ENCODE measurements around the gene KDM3B.
A peak's percentile ranks its signal among the peaks of the same experiment; 100 is the strongest.

The KDM3B gene

DNA sequence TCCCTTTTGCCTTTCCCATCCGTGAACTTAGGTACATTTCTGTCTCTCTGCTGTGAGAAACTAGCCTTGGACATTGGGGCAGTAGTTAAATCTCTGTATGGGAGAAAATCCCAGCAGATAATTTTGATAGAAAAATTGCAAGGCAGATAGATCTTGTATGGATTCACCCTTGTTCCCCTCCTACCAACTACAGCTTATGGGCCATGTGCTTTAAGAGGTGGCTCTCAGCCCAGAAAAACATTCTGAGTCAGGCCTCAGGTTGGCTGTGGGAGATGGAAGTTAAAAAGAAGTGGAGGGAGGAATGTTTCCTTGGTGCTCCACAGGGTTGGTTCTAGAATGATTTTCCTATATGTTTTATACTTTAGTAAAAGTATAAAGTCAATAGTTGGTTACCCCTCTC lies 1.4 kb upstream of the KDM3B start:
- Histone ChIP-seq H3K4me3 (ENCODE audit: low read depth in 1 of 2, low read length in 2 of 2) (no peak overlapping the region), H3K36me3 (ENCODE audit: control insufficient read depth in 1 of 2, insufficient read depth in 2 of 2, low read length in 2 of 2) (peaks cover 22 to 43% of the 10 kb centered on the region in 2 donors), H3K4me1 (ENCODE audit: control insufficient read depth in 1 of 2, insufficient read depth in 2 of 2, low read length in 2 of 2) (peaks cover 14 to 22% of the 10 kb centered on the region in 2 donors), H3K27me3 (ENCODE audit: low read depth, low read length) (no peaks in the 10 kb centered on the region), H3K27ac (ENCODE audit: low read length) (no peak overlapping the region), H3K9me3 (ENCODE audit: control insufficient read depth in 1 of 2, low read length in 2 of 2) (no peaks in the 10 kb centered on the region)

DNA sequence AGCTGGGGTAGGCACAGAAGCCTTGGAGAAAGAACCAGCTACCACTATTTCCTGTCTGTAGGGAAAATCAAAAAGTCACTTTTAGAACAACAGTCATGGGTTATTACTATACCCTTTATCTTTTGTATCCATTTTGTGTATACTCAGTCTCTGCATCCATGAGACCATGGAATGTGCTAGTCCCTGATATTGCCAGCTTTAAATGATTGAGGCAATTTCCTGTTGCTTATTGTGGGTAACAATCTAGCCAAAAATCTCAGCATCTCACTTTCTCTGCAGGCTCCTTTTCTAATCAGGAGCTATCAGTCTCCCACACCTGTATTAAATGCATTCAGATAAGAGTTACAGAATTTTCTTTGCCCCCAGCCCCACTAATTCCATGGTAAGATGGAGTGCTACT lies 968 bp upstream of the KDM3B start:
- Histone ChIP-seq H3K4me1 (ENCODE audit: control insufficient read depth in 1 of 2, insufficient read depth in 2 of 2, low read length in 2 of 2) (peaks cover 14 to 23% of the 10 kb centered on the region in 2 donors), H3K27ac (ENCODE audit: low read length) (no peak overlapping the region), H3K9me3 (ENCODE audit: control insufficient read depth in 1 of 2, low read length in 2 of 2) (no peaks in the 10 kb centered on the region), H3K4me3 (ENCODE audit: low read depth in 1 of 2, low read length in 2 of 2) (no peak overlapping the region), H3K27me3 (ENCODE audit: low read depth, low read length) (no peaks in the 10 kb centered on the region), H3K36me3 (ENCODE audit: control insufficient read depth in 1 of 2, insufficient read depth in 2 of 2, low read length in 2 of 2) (peaks cover 22 to 38% of the 10 kb centered on the region in 2 donors)

DNA sequence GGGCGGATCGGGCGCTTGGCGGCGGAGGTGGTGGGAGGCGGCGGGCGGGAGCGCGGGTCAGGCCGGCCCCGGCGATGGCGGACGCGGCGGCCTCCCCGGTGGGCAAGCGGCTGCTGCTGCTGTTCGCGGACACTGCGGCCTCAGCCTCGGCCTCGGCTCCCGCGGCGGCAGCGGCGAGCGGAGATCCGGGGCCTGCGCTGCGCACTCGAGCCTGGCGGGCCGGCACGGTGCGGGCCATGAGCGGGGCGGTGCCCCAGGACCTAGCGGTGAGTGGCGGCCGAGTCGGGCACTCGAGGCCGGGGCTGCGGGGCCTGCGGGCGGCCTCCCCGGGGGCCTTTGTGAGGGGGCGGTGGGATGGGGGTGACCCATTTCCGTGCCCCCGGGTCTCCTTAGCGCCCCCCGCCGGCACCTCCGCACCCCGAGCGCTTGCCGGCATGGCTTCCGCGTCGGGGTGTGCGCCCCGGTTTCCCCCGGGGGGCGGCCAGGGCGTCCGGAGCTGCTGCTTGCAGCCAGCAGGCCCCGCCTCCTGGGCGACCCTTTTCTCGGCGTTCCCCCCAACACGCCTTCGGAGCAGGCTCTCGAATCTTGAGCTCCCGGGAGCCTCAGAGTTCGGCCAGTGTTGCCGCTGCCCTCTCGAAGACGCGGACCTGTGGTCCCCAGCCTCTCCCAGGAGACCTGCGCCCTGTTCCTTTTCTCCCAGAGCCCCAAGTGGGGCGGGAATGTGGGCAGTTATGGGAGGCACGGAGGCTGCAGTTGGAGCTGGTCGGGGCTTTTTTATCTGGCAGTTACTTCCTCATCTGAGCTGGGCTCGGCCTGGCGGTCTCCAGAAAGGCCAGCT lies 456 bp downstream of the KDM3B start:
- peaks cover 14 to 23% of the 10 kb centered on the region in 2 donors for H3K4me1 ChIP-seq (ENCODE audit: control insufficient read depth in 1 of 2, insufficient read depth in 2 of 2, low read length in 2 of 2)
- no peaks in the 10 kb centered on the region for H3K27me3 ChIP-seq (ENCODE audit: low read depth, low read length)
- peaks cover 10 to 24% of the 10 kb centered on the region in 2 donors for H3K36me3 ChIP-seq (ENCODE audit: control insufficient read depth in 1 of 2, insufficient read depth in 2 of 2, low read length in 2 of 2)
- peak overlapping the region; percentile 92 for H3K27ac ChIP-seq (ENCODE audit: low read length)
- H3K9me3 ChIP-seq (ENCODE audit: control insufficient read depth in 1 of 2, low read length in 2 of 2): no peaks in the 10 kb centered on the region
- peak overlapping the region; percentile 76 to 95 for H3K4me3 ChIP-seq (ENCODE audit: low read depth in 1 of 2, low read length in 2 of 2)

DNA sequence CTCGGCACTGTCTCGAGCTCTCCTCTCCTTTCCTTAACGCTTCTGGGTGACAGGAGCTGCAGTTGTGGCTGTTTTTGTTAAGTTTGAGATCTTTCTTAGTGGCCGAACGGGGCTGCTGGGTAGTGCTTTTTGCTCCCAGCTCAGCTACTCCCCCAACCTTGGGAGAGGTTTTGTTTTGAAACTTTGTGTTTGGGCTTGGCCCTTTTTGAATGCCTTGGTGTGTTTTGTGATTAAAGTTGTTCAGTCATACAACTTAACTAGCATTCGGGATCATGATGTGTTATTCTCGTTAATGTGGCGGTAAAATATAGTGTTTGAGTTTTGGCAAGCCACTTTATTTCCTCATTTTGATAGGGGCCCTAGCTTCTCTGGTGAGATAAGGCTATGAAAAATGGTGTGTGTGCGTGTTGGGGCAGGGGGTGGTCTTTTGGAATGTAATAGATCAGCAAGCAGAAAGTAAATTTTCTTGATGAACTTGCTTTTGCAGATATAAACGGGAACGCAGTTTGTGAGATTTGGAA lies 1.1 kb downstream of the KDM3B start:
- H3K4me1 ChIP-seq (ENCODE audit: control insufficient read depth in 1 of 2, insufficient read depth in 2 of 2, low read length in 2 of 2): peaks cover 14 to 23% of the 10 kb centered on the region in 2 donors
- peak overlapping the region; percentile 92 for H3K27ac ChIP-seq (ENCODE audit: low read length)
- peaks cover 3 to 17% of the 10 kb centered on the region in 2 donors for H3K36me3 ChIP-seq (ENCODE audit: control insufficient read depth in 1 of 2, insufficient read depth in 2 of 2, low read length in 2 of 2)
- peak overlapping the region; percentile 76 to 95 for H3K4me3 ChIP-seq (ENCODE audit: low read depth in 1 of 2, low read length in 2 of 2)
- H3K9me3 ChIP-seq (ENCODE audit: control insufficient read depth in 1 of 2, low read length in 2 of 2): no peaks in the 10 kb centered on the region
- H3K27me3 ChIP-seq (ENCODE audit: low read depth, low read length): no peaks in the 10 kb centered on the region

DNA sequence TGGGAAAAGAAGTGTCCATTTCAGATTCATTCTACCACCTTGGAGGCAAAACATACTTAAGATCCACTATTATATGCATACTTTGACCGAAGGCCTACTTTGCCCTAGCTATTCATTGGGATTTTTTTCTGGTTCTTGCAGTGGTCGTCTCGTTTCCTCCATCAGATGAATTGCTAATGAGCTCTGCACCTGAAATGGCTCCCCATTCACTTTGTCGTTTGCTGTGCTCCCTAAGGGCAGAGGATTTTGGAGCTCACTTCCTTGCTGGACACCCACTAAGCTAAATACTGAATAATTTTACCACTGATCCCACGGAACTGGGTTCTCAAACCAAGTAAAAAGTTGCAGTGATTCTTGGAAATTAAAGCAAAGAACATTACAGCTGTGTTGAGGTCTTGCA lies 1.9 kb downstream of the KDM3B start:
- Histone ChIP-seq H3K27ac (ENCODE audit: low read length) (peak overlapping the region; percentile 92), H3K4me1 (ENCODE audit: control insufficient read depth in 1 of 2, insufficient read depth in 2 of 2, low read length in 2 of 2) (peaks cover 14 to 23% of the 10 kb centered on the region in 2 donors), H3K27me3 (ENCODE audit: low read depth, low read length) (no peaks in the 10 kb centered on the region), H3K36me3 (ENCODE audit: control insufficient read depth in 1 of 2, insufficient read depth in 2 of 2, low read length in 2 of 2) (peaks cover 0 to 9% of the 10 kb centered on the region in 2 donors), H3K9me3 (ENCODE audit: control insufficient read depth in 1 of 2, low read length in 2 of 2) (no peaks in the 10 kb centered on the region), H3K4me3 (ENCODE audit: low read depth in 1 of 2, low read length in 2 of 2) (peak overlapping the region; percentile 76 to 95)

DNA sequence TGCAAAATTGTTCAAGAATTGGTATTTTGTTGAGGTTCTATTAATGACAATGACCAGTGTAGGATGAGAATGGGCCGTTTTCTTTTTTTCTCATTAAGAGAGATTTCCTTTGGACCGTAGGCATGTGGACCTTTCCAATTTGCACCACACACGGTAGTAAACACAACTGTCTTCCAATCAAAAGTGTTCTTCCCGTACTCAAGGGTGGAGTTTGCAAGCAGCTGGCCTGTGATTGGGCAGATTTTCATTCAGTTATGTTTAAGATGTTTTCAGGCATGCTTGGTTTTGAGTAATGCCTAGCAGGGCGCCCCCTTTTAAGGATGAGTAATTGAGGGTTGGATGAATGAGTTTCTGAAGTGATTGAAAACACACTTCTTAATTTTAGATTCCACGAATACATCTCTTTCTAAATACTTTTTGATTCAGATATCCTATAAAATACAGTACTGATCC lies 2.5 kb downstream of the KDM3B start:
- no peaks in the 10 kb centered on the region for H3K9me3 ChIP-seq (ENCODE audit: control insufficient read depth in 1 of 2, low read length in 2 of 2)
- peaks cover 14 to 23% of the 10 kb centered on the region in 2 donors for H3K4me1 ChIP-seq (ENCODE audit: control insufficient read depth in 1 of 2, insufficient read depth in 2 of 2, low read length in 2 of 2)
- no peak overlapping the region for H3K27ac ChIP-seq (ENCODE audit: low read length)
- H3K4me3 ChIP-seq (ENCODE audit: low read depth in 1 of 2, low read length in 2 of 2): peak overlapping the region; percentile 76 to 95
- H3K27me3 ChIP-seq (ENCODE audit: low read depth, low read length): no peaks in the 10 kb centered on the region
- H3K36me3 ChIP-seq (ENCODE audit: control insufficient read depth in 1 of 2, insufficient read depth in 2 of 2, low read length in 2 of 2): peaks cover 0 to 5% of the 10 kb centered on the region in 2 donors

DNA sequence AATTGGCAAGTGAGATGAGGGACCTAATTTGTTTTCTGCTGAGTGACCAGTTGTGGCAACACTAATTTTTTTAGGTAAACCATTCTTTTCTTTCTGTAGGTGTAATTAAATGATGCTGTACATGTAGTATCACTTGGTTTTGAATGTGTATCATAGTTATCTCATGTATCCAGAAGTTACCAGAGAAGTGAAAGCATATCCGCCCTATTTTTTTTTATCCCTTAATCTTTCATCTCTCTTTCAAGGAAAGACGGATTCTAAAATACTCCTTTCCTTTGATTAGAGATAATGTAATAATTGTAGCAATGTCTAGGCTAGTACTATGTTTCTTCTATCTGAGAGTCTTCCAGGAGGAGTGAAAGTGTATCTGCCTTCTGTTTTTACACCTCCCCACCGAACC lies 7.1 kb downstream of the KDM3B start:
- H3K27ac ChIP-seq (ENCODE audit: low read length): no peak overlapping the region
- no peaks in the 10 kb centered on the region for H3K9me3 ChIP-seq (ENCODE audit: control insufficient read depth in 1 of 2, low read length in 2 of 2)
- H3K27me3 ChIP-seq (ENCODE audit: low read depth, low read length): no peaks in the 10 kb centered on the region
- no peak overlapping the region for H3K4me3 ChIP-seq (ENCODE audit: low read depth in 1 of 2, low read length in 2 of 2)
- no peaks in the 10 kb centered on the region for H3K36me3 ChIP-seq (ENCODE audit: control insufficient read depth in 1 of 2, insufficient read depth in 2 of 2, low read length in 2 of 2)
- peaks cover 8 to 14% of the 10 kb centered on the region in 2 donors for H3K4me1 ChIP-seq (ENCODE audit: control insufficient read depth in 1 of 2, insufficient read depth in 2 of 2, low read length in 2 of 2)

DNA sequence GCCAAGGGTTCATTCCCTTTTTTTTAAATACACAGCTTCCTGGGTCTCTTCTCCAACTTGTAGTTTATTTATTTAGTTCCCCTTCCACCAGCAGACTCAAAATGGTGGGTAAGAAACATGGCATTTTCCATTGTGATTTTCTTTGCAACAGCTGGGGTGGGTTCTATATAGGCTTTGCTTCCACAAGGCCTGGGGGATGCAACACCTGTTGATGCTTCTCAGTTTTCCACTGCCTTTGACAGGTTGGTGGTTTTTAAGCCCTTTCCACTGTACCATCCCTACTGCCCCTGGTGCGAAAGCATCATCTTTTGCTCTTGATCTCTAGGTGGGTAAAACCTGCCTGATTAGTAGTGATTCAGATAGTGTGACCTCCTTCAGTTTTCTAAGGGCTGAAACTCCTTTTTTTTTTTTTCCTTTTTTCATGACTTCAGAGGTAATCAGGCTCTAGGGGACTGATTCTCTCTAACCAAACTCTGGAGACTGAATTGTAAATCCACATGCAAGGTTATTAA lies 8.5 kb downstream of the KDM3B start:
- Histone ChIP-seq H3K4me3 (ENCODE audit: low read depth in 1 of 2, low read length in 2 of 2) (no peak overlapping the region), H3K27ac (ENCODE audit: low read length) (no peak overlapping the region), H3K4me1 (ENCODE audit: control insufficient read depth in 1 of 2, insufficient read depth in 2 of 2, low read length in 2 of 2) (peaks cover 0 to 2% of the 10 kb centered on the region in 2 donors), H3K9me3 (ENCODE audit: control insufficient read depth in 1 of 2, low read length in 2 of 2) (no peaks in the 10 kb centered on the region), H3K36me3 (ENCODE audit: control insufficient read depth in 1 of 2, insufficient read depth in 2 of 2, low read length in 2 of 2) (no peaks in the 10 kb centered on the region), H3K27me3 (ENCODE audit: low read depth, low read length) (no peaks in the 10 kb centered on the region)

DNA sequence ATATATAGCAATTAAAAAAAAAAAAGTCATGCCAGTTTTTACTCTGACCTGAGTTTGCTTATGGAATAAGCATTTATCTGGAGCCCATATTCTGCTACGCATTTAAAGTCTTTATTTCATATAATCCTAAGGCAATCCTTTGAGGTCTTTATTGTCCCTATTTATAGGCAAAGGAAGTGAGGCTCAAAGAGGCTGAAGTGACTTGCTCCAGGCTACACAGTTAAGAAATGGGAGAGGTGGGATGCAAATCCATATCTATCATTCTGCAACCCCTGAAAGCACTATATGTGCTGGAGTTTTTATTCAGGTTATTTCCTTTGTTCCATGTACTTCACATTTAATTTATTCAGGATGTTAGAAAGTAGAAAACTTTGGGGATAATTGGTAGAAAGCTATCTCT lies 12.1 kb downstream of the KDM3B start:
- Histone ChIP-seq H3K36me3 (ENCODE audit: control insufficient read depth in 1 of 2, insufficient read depth in 2 of 2, low read length in 2 of 2) (no peaks in the 10 kb centered on the region), H3K4me1 (ENCODE audit: control insufficient read depth in 1 of 2, insufficient read depth in 2 of 2, low read length in 2 of 2) (peaks cover 7 to 13% of the 10 kb centered on the region in 2 donors), H3K27ac (ENCODE audit: low read length) (no peak overlapping the region), H3K27me3 (ENCODE audit: low read depth, low read length) (no peaks in the 10 kb centered on the region), H3K4me3 (ENCODE audit: low read depth in 1 of 2, low read length in 2 of 2) (no peak overlapping the region), H3K9me3 (ENCODE audit: control insufficient read depth in 1 of 2, low read length in 2 of 2) (no peaks in the 10 kb centered on the region)

DNA sequence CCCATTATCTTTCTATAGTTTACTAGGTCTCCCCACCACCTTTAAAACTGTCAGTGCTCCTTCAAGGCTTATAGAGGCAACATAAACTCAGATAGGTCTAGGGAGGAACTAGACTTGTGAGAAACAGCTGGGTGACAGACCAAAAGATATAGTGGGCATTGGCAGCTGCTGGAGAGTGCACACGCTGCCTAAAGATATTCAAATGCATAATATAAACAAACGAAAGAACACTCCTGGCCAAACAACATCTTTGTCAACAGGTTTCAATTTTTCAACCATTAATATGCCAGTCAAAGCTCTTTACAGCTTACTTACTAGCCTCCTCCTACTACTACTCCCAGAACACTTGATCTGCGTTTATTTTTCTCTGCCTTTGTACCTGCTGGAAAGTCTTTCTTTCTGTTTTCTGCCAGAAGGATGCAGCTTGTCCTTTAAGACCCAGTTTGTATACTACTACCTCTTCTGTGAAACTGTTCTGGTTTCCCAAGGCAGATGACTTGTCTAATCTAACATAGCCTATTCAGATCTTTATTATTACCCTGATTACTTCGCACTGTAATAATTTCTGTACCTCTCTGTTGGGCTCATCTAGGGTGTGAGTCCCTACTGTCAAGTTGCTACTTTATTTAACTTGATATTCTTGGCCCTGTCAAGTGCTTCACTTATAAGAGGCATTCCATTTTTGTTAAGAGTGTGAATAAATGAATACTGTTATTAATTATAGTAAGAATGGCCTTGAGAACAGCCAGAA lies 14.3 kb downstream of the KDM3B start:
- H3K4me1 ChIP-seq (ENCODE audit: control insufficient read depth in 1 of 2, insufficient read depth in 2 of 2, low read length in 2 of 2): peaks cover 12 to 13% of the 10 kb centered on the region in 2 donors
- H3K9me3 ChIP-seq (ENCODE audit: control insufficient read depth in 1 of 2, low read length in 2 of 2): no peaks in the 10 kb centered on the region
- H3K27me3 ChIP-seq (ENCODE audit: low read depth, low read length): no peaks in the 10 kb centered on the region
- no peaks in the 10 kb centered on the region for H3K36me3 ChIP-seq (ENCODE audit: control insufficient read depth in 1 of 2, insufficient read depth in 2 of 2, low read length in 2 of 2)
- no peak overlapping the region for H3K4me3 ChIP-seq (ENCODE audit: low read depth in 1 of 2, low read length in 2 of 2)
- H3K27ac ChIP-seq (ENCODE audit: low read length): no peak overlapping the region

DNA sequence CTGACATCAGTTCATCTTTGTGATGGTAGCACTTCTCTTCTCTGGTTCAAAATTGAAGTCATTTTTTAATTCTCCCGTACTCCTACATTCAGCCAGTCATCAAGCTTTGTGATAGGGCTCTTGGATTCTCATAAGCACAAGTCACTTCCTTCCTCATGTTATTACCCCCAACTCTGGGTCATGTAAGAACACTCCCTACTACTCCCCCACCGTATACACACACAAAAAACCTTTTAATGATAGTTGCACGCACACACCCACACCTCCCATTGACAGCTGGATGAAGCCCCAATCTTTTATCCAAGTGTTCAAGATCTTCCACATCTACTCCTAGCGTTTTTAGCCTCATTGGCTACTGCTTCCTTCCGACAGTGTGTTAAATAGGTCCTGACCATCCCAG lies 16.8 kb downstream of the KDM3B start:
- Histone ChIP-seq H3K4me3 (ENCODE audit: low read depth in 1 of 2, low read length in 2 of 2) (no peak overlapping the region), H3K4me1 (ENCODE audit: control insufficient read depth in 1 of 2, insufficient read depth in 2 of 2, low read length in 2 of 2) (peaks cover 12 to 13% of the 10 kb centered on the region in 2 donors), H3K27me3 (ENCODE audit: low read depth, low read length) (no peaks in the 10 kb centered on the region), H3K36me3 (ENCODE audit: control insufficient read depth in 1 of 2, insufficient read depth in 2 of 2, low read length in 2 of 2) (peaks cover 4 to 5% of the 10 kb centered on the region in 2 donors), H3K27ac (ENCODE audit: low read length) (peak overlapping the region; percentile 42), H3K9me3 (ENCODE audit: control insufficient read depth in 1 of 2, low read length in 2 of 2) (no peaks in the 10 kb centered on the region)
